ENCODE results near the gene BCAP29. TPM values are rescaled to one million over a fixed set of nuclear protein-coding genes. Genes with fewer than 3 reads are reported as not detected.

Gene BCAP29
- total and polyA plus RNA-seq, 2 donors (not counting 3 experiments of a cell fraction or from before 2014, with no cell fraction given), result 122 to 162 TPM

GRCh38 chr7:107652642-107653041, 72.6 kb downstream of the BCAP29 start:
- BruUV-seq (replicated peaks), result no TSS peak
- no peaks in the 10 kb centered on the region for H3K79me2 ChIP-seq (ENCODE audit: control insufficient read depth, insufficient read depth, low read length)
- H3K9ac ChIP-seq (replicated peaks; ENCODE audit: extremely low read depth, insufficient read depth, low read length), result no peak overlapping the region
- H2AFZ ChIP-seq (ENCODE audit: low read depth, low read length), result no peak overlapping the region
- H3K9me1 ChIP-seq (replicated peaks; ENCODE audit: control insufficient read depth, extremely low read depth, insufficient read depth, low read length), result no peaks in the 10 kb centered on the region
- H3K4me3 ChIP-seq (replicated peaks in 1 of 3; ENCODE audit: insufficient read depth in 1 of 3, low read depth in 1 of 3, low read length in 3 of 3), result no peak overlapping the region
- ChIA-PET CTCF (no interaction called here), POLR2A (no interaction called here)
- H3K9me3 ChIP-seq (replicated peaks; ENCODE audit: control insufficient read depth, insufficient read depth, low read length), result no peaks in the 10 kb centered on the region
- no peaks in the 10 kb centered on the region for H4K20me1 ChIP-seq (replicated peaks; ENCODE audit: control insufficient read depth, extremely low read depth, insufficient read depth, low read length)
- no peak for FAIRE-seq
- no peak for DNase-seq (ENCODE audit: low read depth, low spot score)
- dilution Hi-C loops (cut with MboI; ENCODE audit: extremely low pct_ligation_motif_present, low sequenced_read_pairs) (no loop called here), intact Hi-C loops (cut with micrococcal nuclease) (no loop called here)
- H3K4me2 ChIP-seq (ENCODE audit: insufficient read depth, low read length), result no peak overlapping the region
- H3K4me1 ChIP-seq (ENCODE audit: control insufficient read depth, extremely low read depth, insufficient read depth, low read length), result no peaks in the 10 kb centered on the region
- H3K27ac ChIP-seq (ENCODE audit: insufficient read depth, low read depth, low read length), result no peak overlapping the region
- H3K27me3 ChIP-seq (ENCODE audit: control insufficient read depth in 2 of 2, insufficient read depth in 2 of 2, low read length in 2 of 2), result no peaks in the 10 kb centered on the region
- no peaks in the 10 kb centered on the region for H3K36me3 ChIP-seq (ENCODE audit: control insufficient read depth in 2 of 2, extremely low read depth in 1 of 2, insufficient read depth in 2 of 2, low read length in 2 of 2)
- TF ChIP-seq GATA2 (IDR thresholded peaks at IDR 0.05; ENCODE audit: insufficient read depth, insufficient read length, low read depth, low read length) (no peak), POLR2A (IDR thresholded peaks at IDR 0.05; ENCODE audit: low read depth, low read length) (no peak), MYC (IDR thresholded peaks at IDR 0.05; ENCODE audit: low read depth, low read length) (no peak), JUN (IDR thresholded peaks at IDR 0.05; ENCODE audit: borderline replicate concordance, insufficient read depth, insufficient read length, low read depth) (no peak), FOS (IDR thresholded peaks at IDR 0.05; ENCODE audit: borderline replicate concordance, insufficient read depth, low read length) (no peak), MAX (IDR thresholded peaks at IDR 0.05; ENCODE audit: insufficient read depth, insufficient read length) (no peak), POLR2AphosphoS5 (IDR thresholded peaks at IDR 0.05; ENCODE audit: insufficient read depth, low read depth, low read length) (no peak), CTCF (IDR thresholded peaks at IDR 0.05; ENCODE audit: extremely low read depth in 1 of 2, insufficient read depth in 1 of 2, low read depth in 1 of 2, low read length in 2 of 2) (no peak), EZH2 (IDR thresholded peaks at IDR 0.05; ENCODE audit: borderline replicate concordance, low read depth, low read length, severe bottlenecking) (no peak)

Measured in endothelial cell of umbilical vein (primary cell).